HCT116 (cell line): Measurements from ENCODE around the gene GRK5. TPM values are rescaled to one million over a fixed set of nuclear protein-coding genes. Genes with fewer than 3 reads are reported as not detected.

Experiments used
- ATAC-seq: fragments of 200-7000 bp; cut with Tn5 transposase; 2 replicates; pipeline ENCODE4 v1.9.1; 2020; ENCODE audit warnings: mild to moderate bottlenecking, moderate library complexity
- BruUV-seq: library from RNA; stranded (reverse); fragments of 400-500 nt; replicated peaks from 2 replicates; lab custom pipeline; 2021; lab: Mats Ljungman, UMichigan
- CTCF ChIA-PET: fragments of 300-600 bp; sonication (Branson Sonifier 250); formaldehyde crosslinking; loops from one replicate; lab custom pipeline; 2021; ENCODE audit warnings: antibody characterized with exemption; lab: Charles Lee
- POLR2A ChIA-PET: fragments of 300-600, 350-600 bp; sonication (Branson Sonifier 250); formaldehyde crosslinking; loops from one replicate; lab custom pipeline; 2021; ENCODE audit warnings: antibody characterized with exemption; lab: Charles Lee
- RAD21 ChIA-PET, 2 experiments: fragments of 300-600 bp; sonication (Branson Sonifier 250); formaldehyde crosslinking; loops; one replicate each; lab custom pipeline; 2023; ENCODE audit warnings: low total read pairs in 2 of 2; ENCODE audit not compliant: uncharacterized antibody in 2 of 2, unreplicated experiment in 2 of 2, low non-redundant PET in 1 of 2; lab: Charles Lee
- DNase-seq: peaks from one replicate; pipeline ENCODE4 v3.0.0-alpha.2; 2010; ENCODE audit warnings: low read depth, low spot score
- H2AFZ ChIP-seq: fragments of 200-600 bp; shearing (Covaris generic), sonication (generic); 2 replicates; pipeline ENCODE4 v1.6.1; 2017; ENCODE audit warnings: low read depth, mixed run types, mixed read lengths, antibody characterized with exemption, low read length; ENCODE audit not compliant: poor library complexity, severe bottlenecking
- H3K27ac ChIP-seq: 2 replicates; pipeline ENCODE4 v1.5.1; 2012; ENCODE audit warnings: low read depth, low read length
- H3K27me3 ChIP-seq: fragments of 200-600 bp; sonication (generic); 2 replicates; pipeline ENCODE4 v1.6.1; 2016; ENCODE audit warnings: mixed run types, low read length, mixed read lengths; ENCODE audit not compliant: insufficient read depth
- H3K36me3 ChIP-seq, 2 experiments: fragments of 200-500 bp in 1 of 2; fragments of 200-600 bp in 1 of 2; sonication (Bioruptor generic) in 1 of 2; sonication (generic) in 1 of 2; 2 replicates each; pipeline versions ENCODE4 v1.5.1 to v1.6.1; 2014 to 2016; ENCODE audit warnings: low read length in 2 of 2, inconsistent platforms in 1 of 2, mixed read lengths in 1 of 2, mixed run types in 1 of 2; ENCODE audit not compliant: insufficient read depth in 2 of 2, control insufficient read depth in 1 of 2
- H3K4me1 ChIP-seq, 2 experiments: fragments of 200-600 bp in 1 of 2; sonication (generic) in 1 of 2; 2 replicates each; pipeline versions ENCODE4 v1.5.1 to v1.6.1; 2012 to 2017; ENCODE audit warnings: low read length in 2 of 2, inconsistent platforms in 1 of 2, mild to moderate bottlenecking in 1 of 2, mixed read lengths in 1 of 2, mixed run types in 1 of 2, moderate library complexity in 1 of 2; ENCODE audit not compliant: insufficient read depth in 2 of 2, control insufficient read depth in 1 of 2
- H3K4me2 ChIP-seq: fragments of 200-600 bp; sonication (generic); 2 replicates; pipeline ENCODE4 v1.6.1; 2017; ENCODE audit warnings: mixed run types, low read length, mixed read lengths
- H3K4me3 ChIP-seq, 2 experiments: fragments of 200-600 bp in 1 of 2; sonication (generic) in 1 of 2; replicated peaks in 1 of 2; 2 replicates each; pipeline ENCODE4 v1.5.1; 2011 to 2016; ENCODE audit warnings: low read length in 2 of 2, control low read depth in 1 of 2, low read depth in 1 of 2, mild to moderate bottlenecking in 1 of 2, mixed read lengths in 1 of 2, mixed run types in 1 of 2
- H3K79me2 ChIP-seq: fragments of 200-600 bp; sonication (generic); 2 replicates; pipeline ENCODE4 v1.6.1; 2017; ENCODE audit warnings: mild to moderate bottlenecking, mixed run types, low read length, moderate library complexity, mixed read lengths; ENCODE audit not compliant: insufficient read depth
- H3K9ac ChIP-seq: fragments of 200-600 bp; sonication (generic); 2 replicates; pipeline ENCODE4 v1.6.1; 2016; ENCODE audit warnings: low read length, mixed read lengths
- H3K9me2 ChIP-seq: fragments of 200-600 bp; sonication (generic), shearing (Covaris generic); 2 replicates; pipeline ENCODE4 v1.6.1; 2017; ENCODE audit warnings: mixed run types, mild to moderate bottlenecking, moderate library complexity; ENCODE audit not compliant: insufficient read depth
- H3K9me3 ChIP-seq, 2 experiments: fragments of 200-500 bp in 1 of 2; fragments of 200-600 bp in 1 of 2; sonication (Bioruptor generic) in 1 of 2; sonication (generic) in 1 of 2; 2 replicates each; pipeline ENCODE4 v1.6.1; 2014 to 2017; ENCODE audit warnings: low read length in 2 of 2, mixed read lengths in 2 of 2, inconsistent platforms in 1 of 2, low read depth in 1 of 2, mild to moderate bottlenecking in 1 of 2, mixed run types in 1 of 2, moderate library complexity in 1 of 2; ENCODE audit not compliant: control insufficient read depth in 1 of 2, insufficient read depth in 1 of 2
- H4K20me1 ChIP-seq: fragments of 200-600 bp; sonication (generic), shearing (Covaris generic); 2 replicates; pipeline ENCODE4 v1.6.1; 2017; ENCODE audit warnings: mixed run types, mild to moderate bottlenecking, moderate library complexity; ENCODE audit not compliant: insufficient read depth
- CBX3 ChIP-seq: IDR thresholded peaks from 2 replicates; pipeline ENCODE4 v1.6.1; 2012; ENCODE audit warnings: low read depth
- CEBPB ChIP-seq: IDR thresholded peaks from 2 replicates; pipeline ENCODE4 v1.6.1; 2012; ENCODE audit warnings: low read depth
- ELF1 ChIP-seq: IDR thresholded peaks from 2 replicates; pipeline ENCODE4 v1.6.1; 2012; ENCODE audit warnings: low read depth, borderline replicate concordance
- EZH2 ChIP-seq: fragments of 200-600 bp; sonication (generic); IDR thresholded peaks from 2 replicates; pipeline ENCODE4 v1.6.1; 2017; ENCODE audit warnings: antibody characterized with exemption, mixed run types
- EZH2phosphoT487 ChIP-seq: fragments of 200-600 bp; IDR thresholded peaks from 2 replicates; pipeline ENCODE4 v1.6.1; 2018; ENCODE audit warnings: antibody characterized with exemption, borderline replicate concordance
- FOSL1 ChIP-seq: IDR thresholded peaks from 2 replicates; pipeline ENCODE4 v1.6.1; 2012; ENCODE audit warnings: low read depth
- JUND ChIP-seq: IDR thresholded peaks from 2 replicates; pipeline ENCODE4 v1.6.1; 2012
- POLR2AphosphoS5 ChIP-seq: IDR thresholded peaks from 2 replicates; pipeline ENCODE4 v1.6.1; 2011; ENCODE audit warnings: mild to moderate bottlenecking, low read depth, low read length, moderate library complexity
- RAD21 ChIP-seq: IDR thresholded peaks from 2 replicates; pipeline ENCODE4 v1.6.1; 2012; ENCODE audit warnings: low read depth, mild to moderate bottlenecking
- REST ChIP-seq: IDR thresholded peaks from 2 replicates; pipeline ENCODE4 v1.6.1; 2012; ENCODE audit warnings: low read depth
- SIN3A ChIP-seq: IDR thresholded peaks from 2 replicates; pipeline ENCODE4 v1.6.1; 2012; ENCODE audit warnings: low read depth
- SP1 ChIP-seq: IDR thresholded peaks from 2 replicates; pipeline ENCODE4 v1.6.1; 2012; ENCODE audit warnings: low read depth
- TCF7L2 ChIP-seq: IDR thresholded peaks from 2 replicates; pipeline ENCODE4 v1.7.0; 2011; ENCODE audit warnings: borderline replicate concordance, inconsistent platforms; ENCODE audit not compliant: insufficient read depth, insufficient read length; ENCODE audit errors: extremely low read depth
- YY1 ChIP-seq: IDR thresholded peaks from 2 replicates; pipeline ENCODE4 v1.6.1; 2011; ENCODE audit warnings: low read length, low read depth, moderate library complexity, mild to moderate bottlenecking; ENCODE audit not compliant: insufficient replicate concordance; ENCODE audit errors: extremely low read depth
- ZFX ChIP-seq: fragments of 450-650 bp; IDR thresholded peaks from 2 replicates; pipeline ENCODE4 v1.6.1; 2017
- intact Hi-C: fragments of 100-400 bp; cut with micrococcal nuclease; formaldehyde crosslinking; loops from 2 replicates; pipeline ENCODE4 v1.10.0; 2022
- total RNA-seq: library from RNA; stranded (reverse); gene quantifications from one replicate; pipeline ENCODE4 v1.2.1, GENCODE V29; 2021; ENCODE audit not compliant: unreplicated experiment
- TF ChIP-seq, protein P1 (sequence below): IDR thresholded peaks from 2 replicates; pipeline ENCODE4 v1.6.1; 2012
- TF ChIP-seq, protein P2 (sequence below), 3 experiments: fragments of 200-600 bp in 1 of 3; sonication (generic) in 1 of 3; IDR thresholded peaks in 2 of 3; conservative IDR thresholded peaks in 1 of 3; 2 replicates each; pipeline ENCODE4 v1.5.1; 2012 to 2017; ENCODE audit warnings: low read depth in 2 of 3, low read length in 2 of 3, antibody characterized with exemption in 1 of 3, borderline replicate concordance in 1 of 3, control low read depth in 1 of 3, mild to moderate bottlenecking in 1 of 3, mixed read lengths in 1 of 3, mixed run types in 1 of 3, moderate library complexity in 1 of 3; ENCODE audit not compliant: insufficient read depth in 1 of 3
- TF ChIP-seq, protein P3 (sequence below): IDR thresholded peaks from 2 replicates; pipeline ENCODE4 v1.6.1; 2012

GRK5 gene
- total RNA-seq, 1 experiment from 2014 or later, result 7.3 TPM

DNA sequence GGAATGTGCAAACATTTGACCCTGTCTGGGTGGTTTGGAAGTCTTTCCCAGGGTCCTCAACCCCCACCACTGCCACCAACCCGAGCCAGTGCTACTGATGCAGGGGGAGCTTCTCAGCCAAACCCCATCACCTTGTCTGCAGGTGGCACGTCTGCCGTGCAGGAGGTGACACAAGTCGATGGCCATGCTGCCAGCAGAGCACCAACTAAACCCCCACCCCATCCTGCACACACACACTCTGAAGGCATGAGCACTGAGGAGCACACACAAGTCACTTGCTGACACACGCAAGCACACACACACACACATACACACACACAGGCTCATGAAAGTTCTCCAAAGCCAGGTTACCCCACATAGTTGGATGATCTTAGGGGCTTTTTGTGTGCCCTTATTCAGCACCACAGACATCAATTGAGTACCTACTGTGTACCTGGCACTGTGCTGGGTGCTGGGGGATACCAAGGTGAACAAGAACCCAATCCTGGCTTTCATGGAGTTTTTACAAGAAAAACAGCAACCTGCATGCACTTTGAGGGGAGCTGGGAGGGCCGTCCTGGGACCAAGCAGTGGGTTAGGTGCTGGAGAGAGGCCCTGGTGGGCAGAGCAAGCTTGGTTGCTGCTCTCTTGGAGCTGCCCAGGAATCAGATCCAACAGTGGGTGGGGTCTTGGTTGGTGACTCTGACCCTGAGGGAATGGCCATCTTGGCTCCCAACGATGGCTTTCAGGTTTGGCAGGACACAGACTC, 216.3 kb downstream of the GRK5 start:
- Histone ChIP-seq H3K9me3 (no peaks in the 10 kb centered on the region), H4K20me1 (no peaks in the 10 kb centered on the region), H3K4me1 (peaks cover 6 to 7% of the 10 kb centered on the region in 2 experiments; a peak in 3 of 4 replicates), H3K9ac (no peak overlapping the region), H3K27ac (no peak overlapping the region), H3K27me3 (no peaks in the 10 kb centered on the region), H2AFZ (no peak overlapping the region), H3K4me2 (no peak overlapping the region), H3K36me3 (no peaks in the 10 kb centered on the region), H3K9me2 (no peaks in the 10 kb centered on the region), H3K79me2 (no peaks in the 10 kb centered on the region), H3K4me3 (no peak overlapping the region)
- no peak for ATAC-seq
- ChIA-PET POLR2A (no interaction called here), CTCF (interaction anchor here (1.5 to 2.9 kb wide), 2 partner anchors 215 to 225 kb away, joined by 3 to 14 read pairs; no protein-coding TSS in a partner anchor), RAD21 (no interaction called here)
- intact Hi-C loops, result no loop called here
- TF ChIP-seq, protein P1, sequence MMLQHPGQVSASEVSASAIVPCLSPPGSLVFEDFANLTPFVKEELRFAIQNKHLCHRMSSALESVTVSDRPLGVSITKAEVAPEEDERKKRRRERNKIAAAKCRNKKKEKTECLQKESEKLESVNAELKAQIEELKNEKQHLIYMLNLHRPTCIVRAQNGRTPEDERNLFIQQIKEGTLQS, result no peak
- TF ChIP-seq POLR2AphosphoS5, result no peak
- TF ChIP-seq, protein P2, sequence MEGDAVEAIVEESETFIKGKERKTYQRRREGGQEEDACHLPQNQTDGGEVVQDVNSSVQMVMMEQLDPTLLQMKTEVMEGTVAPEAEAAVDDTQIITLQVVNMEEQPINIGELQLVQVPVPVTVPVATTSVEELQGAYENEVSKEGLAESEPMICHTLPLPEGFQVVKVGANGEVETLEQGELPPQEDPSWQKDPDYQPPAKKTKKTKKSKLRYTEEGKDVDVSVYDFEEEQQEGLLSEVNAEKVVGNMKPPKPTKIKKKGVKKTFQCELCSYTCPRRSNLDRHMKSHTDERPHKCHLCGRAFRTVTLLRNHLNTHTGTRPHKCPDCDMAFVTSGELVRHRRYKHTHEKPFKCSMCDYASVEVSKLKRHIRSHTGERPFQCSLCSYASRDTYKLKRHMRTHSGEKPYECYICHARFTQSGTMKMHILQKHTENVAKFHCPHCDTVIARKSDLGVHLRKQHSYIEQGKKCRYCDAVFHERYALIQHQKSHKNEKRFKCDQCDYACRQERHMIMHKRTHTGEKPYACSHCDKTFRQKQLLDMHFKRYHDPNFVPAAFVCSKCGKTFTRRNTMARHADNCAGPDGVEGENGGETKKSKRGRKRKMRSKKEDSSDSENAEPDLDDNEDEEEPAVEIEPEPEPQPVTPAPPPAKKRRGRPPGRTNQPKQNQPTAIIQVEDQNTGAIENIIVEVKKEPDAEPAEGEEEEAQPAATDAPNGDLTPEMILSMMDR (IDR thresholded peaks at IDR 0.05 in 2 of 3, conservative IDR thresholded peaks at IDR 0.05 in 1 of 3; ENCODE audit: borderline replicate concordance in 1 of 3, insufficient read depth in 1 of 3, low read depth in 2 of 3, low read length in 2 of 3), result no peak
- TF ChIP-seq ELF1, result no peak
- TF ChIP-seq JUND, result no peak
- no peak for TF ChIP-seq FOSL1
- no peak for TF ChIP-seq CEBPB
- TF ChIP-seq EZH2, result no peak
- TF ChIP-seq TCF7L2, result no peak
- TF ChIP-seq CBX3, result no peak
- TF ChIP-seq YY1, result no peak
- no peak for TF ChIP-seq SP1
- TF ChIP-seq SIN3A, result no peak
- TF ChIP-seq, protein P3, sequence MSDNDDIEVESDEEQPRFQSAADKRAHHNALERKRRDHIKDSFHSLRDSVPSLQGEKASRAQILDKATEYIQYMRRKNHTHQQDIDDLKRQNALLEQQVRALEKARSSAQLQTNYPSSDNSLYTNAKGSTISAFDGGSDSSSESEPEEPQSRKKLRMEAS, result no peak
- TF ChIP-seq REST, result no peak
- TF ChIP-seq ZFX, result no peak
- no peak for TF ChIP-seq EZH2phosphoT487
- TF ChIP-seq RAD21, result no peak
- BruUV-seq, result no TSS peak
- DNase-seq, result no peak
